A673 (cell line): ENCODE data around the gene SLFN5.

Experiments
- EZH2 ChIP-seq: fragments of 200-600 bp; sonication (generic); IDR thresholded peaks from 2 replicates; pipeline ENCODE4 v1.6.1; 2017; ENCODE audit warnings: borderline replicate concordance, low read depth, mild to moderate bottlenecking, mixed read lengths, antibody characterized with exemption, low read length; ENCODE audit not compliant: poor library complexity, severe bottlenecking
- TF ChIP-seq, protein P1 (sequence below): fragments of 300-800, 200-600 bp; sonication (generic); conservative IDR thresholded peaks from 2 replicates; pipeline ENCODE4 v1.5.1; 2017; ENCODE audit warnings: low read depth, mild to moderate bottlenecking, antibody characterized with exemption, low read length, moderate library complexity, mixed read lengths

DNA sequence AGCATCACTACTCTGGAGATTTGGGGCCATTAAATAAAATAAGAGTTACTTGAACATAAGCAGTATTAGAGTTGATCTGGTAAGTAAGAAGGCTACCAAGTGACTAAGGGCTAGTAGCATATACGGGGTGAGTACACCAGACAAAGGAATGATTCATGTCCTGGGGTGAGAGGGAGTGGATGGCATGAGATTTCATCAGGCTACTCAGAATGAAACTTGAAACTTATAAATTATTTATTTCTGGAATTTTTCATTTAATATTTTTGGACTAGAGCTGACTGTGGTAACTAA is 2.3 kb downstream of the SLFN5 start:
- TF ChIP-seq, protein P1, sequence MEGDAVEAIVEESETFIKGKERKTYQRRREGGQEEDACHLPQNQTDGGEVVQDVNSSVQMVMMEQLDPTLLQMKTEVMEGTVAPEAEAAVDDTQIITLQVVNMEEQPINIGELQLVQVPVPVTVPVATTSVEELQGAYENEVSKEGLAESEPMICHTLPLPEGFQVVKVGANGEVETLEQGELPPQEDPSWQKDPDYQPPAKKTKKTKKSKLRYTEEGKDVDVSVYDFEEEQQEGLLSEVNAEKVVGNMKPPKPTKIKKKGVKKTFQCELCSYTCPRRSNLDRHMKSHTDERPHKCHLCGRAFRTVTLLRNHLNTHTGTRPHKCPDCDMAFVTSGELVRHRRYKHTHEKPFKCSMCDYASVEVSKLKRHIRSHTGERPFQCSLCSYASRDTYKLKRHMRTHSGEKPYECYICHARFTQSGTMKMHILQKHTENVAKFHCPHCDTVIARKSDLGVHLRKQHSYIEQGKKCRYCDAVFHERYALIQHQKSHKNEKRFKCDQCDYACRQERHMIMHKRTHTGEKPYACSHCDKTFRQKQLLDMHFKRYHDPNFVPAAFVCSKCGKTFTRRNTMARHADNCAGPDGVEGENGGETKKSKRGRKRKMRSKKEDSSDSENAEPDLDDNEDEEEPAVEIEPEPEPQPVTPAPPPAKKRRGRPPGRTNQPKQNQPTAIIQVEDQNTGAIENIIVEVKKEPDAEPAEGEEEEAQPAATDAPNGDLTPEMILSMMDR = no peak
- no peak for TF ChIP-seq EZH2
